SK-N-MC (cell line): ENCODE measurements around the gene ZSWIM4.

Experiments used
- EZH2 ChIP-seq: fragments of 200-600 bp; sonication (generic); IDR thresholded peaks from one replicate; pipeline ENCODE4 v1.6.1; 2017; ENCODE audit warnings: antibody characterized with exemption
- POLR2AphosphoS5 ChIP-seq: IDR thresholded peaks from 2 replicates; pipeline ENCODE4 v1.6.1; 2012; ENCODE audit warnings: mild to moderate bottlenecking, low read depth, low read length, borderline replicate concordance

DNA sequence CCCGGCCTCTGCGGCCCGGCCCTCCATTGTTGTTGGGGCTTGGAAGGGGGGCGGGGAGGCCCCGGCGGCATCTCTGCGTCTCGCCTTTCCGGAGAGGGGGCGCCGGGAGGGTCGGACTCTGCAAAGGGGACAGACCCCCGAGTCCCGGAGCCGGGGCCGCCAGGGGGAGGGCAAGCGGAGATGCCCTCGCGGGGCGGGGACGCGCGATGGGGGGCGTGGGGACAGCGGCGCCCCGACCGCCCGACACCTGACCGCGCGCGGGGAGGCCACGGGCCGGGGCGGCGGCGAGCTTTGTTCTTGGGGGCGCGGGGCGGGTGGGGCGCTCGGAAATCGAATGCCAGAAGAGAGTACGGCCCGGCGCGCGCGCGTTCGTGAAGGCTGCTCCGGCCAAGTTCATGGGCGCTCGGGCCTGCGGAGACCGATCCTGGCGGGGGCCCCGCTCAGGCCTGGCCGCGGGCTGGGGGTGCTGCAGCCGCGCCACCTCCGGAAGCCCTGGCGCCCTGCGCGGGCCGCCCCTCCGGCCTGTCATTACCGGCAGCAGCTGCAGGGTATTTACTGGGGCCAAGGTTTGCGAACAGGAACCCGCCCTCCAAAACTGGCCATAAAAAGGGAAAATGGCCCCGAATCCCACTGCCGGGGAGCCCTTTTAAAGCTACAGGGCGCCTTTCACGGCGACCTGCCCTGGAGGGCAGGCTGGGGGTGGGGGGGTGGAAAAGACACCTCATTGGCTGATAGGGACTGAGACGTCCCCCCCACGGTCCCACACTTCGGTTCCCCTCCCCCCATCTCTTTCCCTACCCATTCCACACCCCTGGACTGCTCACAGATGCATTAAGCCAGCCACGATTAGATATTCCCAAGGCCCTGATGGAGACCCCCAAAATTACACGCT is 70.6 kb downstream of the ZSWIM4 start:
- TF ChIP-seq POLR2AphosphoS5: peak; percentile 65
- TF ChIP-seq EZH2: no peak
